Prostate gland (tissue), 2 donors: ENCODE measurements around the gene FSTL5.

Experiments used
- CTCF ChIP-seq, 4 experiments: fragments of 200-600 bp in 2 of 4; fragments of 450-650 bp in 2 of 4; sonication (generic) in 2 of 4; IDR thresholded peaks; 1 replicate in 3 of 4; 2 replicates in 1 of 4; pipeline ENCODE4 v1.5.1; 2016 to 2019; ENCODE audit warnings: antibody characterized with exemption in 4 of 4, mild to moderate bottlenecking in 2 of 4, moderate library complexity in 2 of 4
- POLR2AphosphoS5 ChIP-seq: sonication (generic); formaldehyde crosslinking; IDR thresholded peaks from one replicate; pipeline ENCODE4 v1.6.1; 2017; ENCODE audit warnings: antibody characterized with exemption

- TF ChIP-seq POLR2AphosphoS5 (no peak), CTCF (IDR thresholded peaks at IDR 0.05) (no peak)
Measured at GRCh38 chr4:161990721-161991120, 173.1 kb downstream of the FSTL5 start.
